Vagina (tissue), 2 donors: ENCODE results near the gene OTUB1. TPM values are rescaled to one million over a fixed set of nuclear protein-coding genes. Genes with fewer than 3 reads are reported as not detected.

Experiments used
- DNase-seq, 2 donors: peaks; one replicate each; pipeline ENCODE4 v3.0.0-alpha.2; 2017; ENCODE audit errors: extremely low spot score in 2 of 2
- H3K27ac ChIP-seq: fragments of 200-600 bp; sonication (generic); one replicate; pipeline ENCODE4 v1.5.1; 2019
- H3K27me3 ChIP-seq: fragments of 200-600 bp; sonication (generic); one replicate; pipeline ENCODE4 v1.5.1; 2019
- H3K36me3 ChIP-seq, 2 donors: fragments of 200-600 bp; sonication (generic); one replicate each; pipeline ENCODE4 v1.5.1; 2017 to 2019
- H3K4me1 ChIP-seq: fragments of 200-600 bp; sonication (generic); one replicate; pipeline ENCODE4 v1.5.1; 2019
- H3K4me3 ChIP-seq, 2 donors: fragments of 200-600 bp; sonication (generic); 1 replicate in 1 of 2; 2 replicates in 1 of 2; pipeline ENCODE4 v1.5.1; 2016 to 2019
- H3K9me3 ChIP-seq: fragments of 200-600 bp; sonication (generic); one replicate; pipeline ENCODE4 v1.5.1; 2019
- CTCF ChIP-seq, 3 experiments: fragments of 450-650 bp in 2 of 3; fragments of 200-600 bp in 1 of 3; sonication (generic) in 1 of 3; IDR thresholded peaks; one replicate each; pipeline ENCODE4 v1.5.1; 2017 to 2019; ENCODE audit warnings: antibody characterized with exemption in 3 of 3, mild to moderate bottlenecking in 2 of 3, moderate library complexity in 2 of 3
- POLR2A ChIP-seq, 2 donors: fragments of 450-650 bp; IDR thresholded peaks; one replicate each; pipeline ENCODE4 v1.6.1; 2017; ENCODE audit warnings: antibody characterized with exemption in 2 of 2, mild to moderate bottlenecking in 2 of 2, moderate library complexity in 2 of 2
- POLR2AphosphoS5 ChIP-seq, 2 donors: sonication (generic); formaldehyde crosslinking; IDR thresholded peaks; one replicate each; pipeline ENCODE4 v1.9.0; 2017; ENCODE audit warnings: antibody characterized with exemption in 2 of 2, mild to moderate bottlenecking in 2 of 2, low read depth in 1 of 2; ENCODE audit not compliant: insufficient read depth in 1 of 2
- intact Hi-C: fragments of 100-400 bp; cut with DNase I; formaldehyde crosslinking; loops from one replicate; pipeline ENCODE4 v1.15.1; 2023
- total RNA-seq: library from RNA; depleted of rRNA; stranded (reverse); fragments of >200 nt; gene quantifications from one replicate; pipeline ENCODE4 v1.2.3, GENCODE V29; 2016

The OTUB1 gene
- 85.0 TPM for total RNA-seq

- TF ChIP-seq POLR2A (IDR thresholded peaks at IDR 0.05) = peak in 1 of 2 donors; percentile 16
- peak; percentile 83 to 91 for TF ChIP-seq POLR2AphosphoS5 (IDR thresholded peaks at IDR 0.05; ENCODE audit: insufficient read depth in 1 of 2, low read depth in 1 of 2)
- no peak for TF ChIP-seq CTCF (IDR thresholded peaks at IDR 0.05)
- intact Hi-C loops = no loop called here
- Histone ChIP-seq H3K36me3 (peaks cover 0 to 7% of the 10 kb centered on the region in 2 donors), H3K27me3 (no peaks in the 10 kb centered on the region), H3K4me3 (peak within 1 kb of the TSS; percentile 73 to 95), H3K4me1 (peaks cover 26% of the 10 kb centered on the region), H3K9me3 (no peaks in the 10 kb centered on the region), H3K27ac (peak within 1 kb of the TSS; percentile 82)
- DNase-seq = peak in 1 of 2 donors; percentile 92
Observed at GRCh38 chr11:63986156-63986931, at the start of gene OTUB1. TSS of gene OTUB1 (plus strand) at chr11:63986438. CDS start at chr11:63986457, 19 bp downstream.

- H3K27ac ChIP-seq = no peak overlapping the region
- intact Hi-C loops = no loop called here
Observed at GRCh38 chr11:63937713-63938478, 48.3 kb upstream of the OTUB1 start.

GRCh38 chr11:63938479-63939396 is 47.5 kb upstream of the OTUB1 start, which contains the start of gene NAA40:
TSS of gene NAA40 (plus strand) at chr11:63939002. CDS start at chr11:63939097, 95 bp downstream.
- Histone ChIP-seq H3K4me1 (peaks cover 21% of the 10 kb centered on the region), H3K27ac (peak within 1 kb of the TSS; percentile 67), H3K4me3 (peak within 1 kb of the TSS; percentile 68), H3K27me3 (no peaks in the 10 kb centered on the region), H3K36me3 (no peaks in the 10 kb centered on the region), H3K9me3 (no peaks in the 10 kb centered on the region)
- no peak for DNase-seq
- peak in 1 of 2 donors; percentile 41 for TF ChIP-seq POLR2AphosphoS5 (IDR thresholded peaks at IDR 0.05; ENCODE audit: insufficient read depth in 1 of 2, low read depth in 1 of 2)
- TF ChIP-seq POLR2A (IDR thresholded peaks at IDR 0.05) = no peak
- TF ChIP-seq CTCF (IDR thresholded peaks at IDR 0.05) = peak in 1 of 3 experiments; percentile 10
- intact Hi-C loops = no loop called here

More at GRCh38 chr11:63937713-63938478, 48.3 kb upstream of the OTUB1 start:
- H3K27me3 ChIP-seq = no peaks in the 10 kb centered on the region
- DNase-seq = no peak
- no peaks in the 10 kb centered on the region for H3K9me3 ChIP-seq
- H3K4me3 ChIP-seq = peak overlapping the region; percentile 68
- TF ChIP-seq POLR2A (IDR thresholded peaks at IDR 0.05) = no peak
- no peak for TF ChIP-seq CTCF (IDR thresholded peaks at IDR 0.05)
- TF ChIP-seq POLR2AphosphoS5 (IDR thresholded peaks at IDR 0.05; ENCODE audit: insufficient read depth in 1 of 2, low read depth in 1 of 2) = no peak
- H3K4me1 ChIP-seq = peaks cover 21% of the 10 kb centered on the region
- no peaks in the 10 kb centered on the region for H3K36me3 ChIP-seq

GRCh38 chr11:63939397-63939891 is 46.8 kb upstream of the OTUB1 start:
- Histone ChIP-seq H3K9me3 (no peaks in the 10 kb centered on the region), H3K27me3 (no peaks in the 10 kb centered on the region), H3K4me1 (peaks cover 21% of the 10 kb centered on the region), H3K4me3 (peak overlapping the region; percentile 68), H3K27ac (peak overlapping the region; percentile 67), H3K36me3 (no peaks in the 10 kb centered on the region)
- intact Hi-C loops = no loop called here
- no peak for DNase-seq
- TF ChIP-seq POLR2A (IDR thresholded peaks at IDR 0.05) (no peak), POLR2AphosphoS5 (IDR thresholded peaks at IDR 0.05; ENCODE audit: insufficient read depth in 1 of 2, low read depth in 1 of 2) (no peak), CTCF (IDR thresholded peaks at IDR 0.05) (no peak)
